K562 (cell line): ENCODE measurements around the gene SARS1. TPM values are rescaled to one million over a fixed set of nuclear protein-coding genes. Genes with fewer than 3 reads are reported as not detected.

Experiments
- CBFB ChIP-seq: sonication (generic); formaldehyde crosslinking; IDR thresholded peaks from 2 replicates; pipeline ENCODE4 v1.4.0; 2020; ENCODE audit warnings: mild to moderate bottlenecking, missing genetic modification reagents
- CBX2 ChIP-seq: fragments of 200-600 bp; sonication (generic); IDR thresholded peaks from one replicate; pipeline ENCODE4 v1.6.1; 2012; ENCODE audit warnings: mild to moderate bottlenecking, low read length, inconsistent platforms; ENCODE audit not compliant: insufficient read depth, poor library complexity, severe bottlenecking
- CEBPG ChIP-seq, 3 experiments: fragments of 200-800 bp in 1 of 3; sonication (Bioruptor generic) in 1 of 3; sonication (generic) in 1 of 3; formaldehyde crosslinking in 1 of 3; IDR thresholded peaks in 2 of 3; conservative IDR thresholded peaks in 1 of 3; 2 replicates each; pipeline versions ENCODE4 v1.6.1 to v1.8.0; 2016 to 2022; ENCODE audit warnings: missing compliant biosample characterization in 2 of 3, missing genetic modification characterization in 2 of 3, mild to moderate bottlenecking in 1 of 3, missing genetic modification reagents in 1 of 3
- CREB3L1 ChIP-seq: fragments of 450-650 bp; IDR thresholded peaks from 2 replicates; pipeline ENCODE4 v1.6.1; 2014; ENCODE audit warnings: low read depth, mild to moderate bottlenecking, moderate library complexity, borderline replicate concordance
- E2F6 ChIP-seq, 2 experiments: IDR thresholded peaks; 2 replicates each; pipeline ENCODE4 v1.6.1; 2011; ENCODE audit warnings: borderline replicate concordance in 1 of 2, control low read depth in 1 of 2, low read depth in 1 of 2, low read length in 1 of 2, mild to moderate bottlenecking in 1 of 2, mixed read lengths in 1 of 2, moderate library complexity in 1 of 2; ENCODE audit not compliant: insufficient read depth in 1 of 2, insufficient read length in 1 of 2, poor library complexity in 1 of 2, severe bottlenecking in 1 of 2; ENCODE audit errors: extremely low read depth in 1 of 2
- EHMT2 ChIP-seq: fragments of 450-650 bp; IDR thresholded peaks from 2 replicates; pipeline ENCODE4 v1.6.1; 2018; ENCODE audit warnings: antibody characterized with exemption
- GATAD2B ChIP-seq: fragments of 450-650 bp; IDR thresholded peaks from 2 replicates; pipeline ENCODE4 v1.6.1; 2017; ENCODE audit warnings: mild to moderate bottlenecking, borderline replicate concordance
- HBP1 ChIP-seq: fragments of 450-650 bp; formaldehyde crosslinking; IDR thresholded peaks from 2 replicates; pipeline ENCODE4 v1.4.0; 2022; ENCODE audit warnings: missing genetic modification characterization
- JUN ChIP-seq, 2 experiments: sonication (generic) in 1 of 2; formaldehyde crosslinking in 1 of 2; IDR thresholded peaks; 2 replicates each; pipeline versions ENCODE4 v1.6.1 to v1.8.0; 2012 to 2022; ENCODE audit warnings: borderline replicate concordance in 2 of 2, mild to moderate bottlenecking in 2 of 2, improper control_type of control experiment in 1 of 2, low read depth in 1 of 2, low read length in 1 of 2, missing genetic modification reagents in 1 of 2
- MAFF ChIP-seq: IDR thresholded peaks from 2 replicates; pipeline ENCODE4 v1.6.1; 2012; ENCODE audit warnings: low read length, improper control_type of control experiment
- MAZ ChIP-seq, 2 experiments: fragments of 450-650 bp in 1 of 2; sonication (generic) in 1 of 2; formaldehyde crosslinking; IDR thresholded peaks in 1 of 2; conservative IDR thresholded peaks in 1 of 2; 2 replicates each; pipeline versions ENCODE4 v1.4.0 to v1.5.0; 2020; ENCODE audit warnings: mild to moderate bottlenecking in 1 of 2, missing genetic modification reagents in 1 of 2
- POLR2AphosphoS5 ChIP-seq: IDR thresholded peaks from 2 replicates; pipeline ENCODE4 v1.6.1; 2011; ENCODE audit warnings: mild to moderate bottlenecking, low read depth, low read length, moderate library complexity; ENCODE audit not compliant: control insufficient read depth, insufficient read depth
- POLR3G ChIP-seq: IDR thresholded peaks from 2 replicates; pipeline ENCODE4 v1.6.1; 2011; ENCODE audit not compliant: insufficient read length, insufficient replicate concordance; ENCODE audit errors: extremely low read depth
- PTBP1 ChIP-seq: fragments of 200-400 bp; formaldehyde crosslinking; IDR thresholded peaks from 2 replicates; pipeline ENCODE4 v1.6.1; 2017; ENCODE audit warnings: low read depth, low read length
- RNF219 ChIP-seq: fragments of 250-450 bp; sonication (Bioruptor Pico); IDR thresholded peaks from 2 replicates; pipeline ENCODE4 v1.5.0; 2022; ENCODE audit warnings: mild to moderate bottlenecking
- SMARCC2 ChIP-seq: fragments of 450-650 bp; IDR thresholded peaks from 2 replicates; pipeline ENCODE4 v1.6.1; 2017; ENCODE audit warnings: antibody characterized with exemption, moderate library complexity, mild to moderate bottlenecking, low read depth
- SRSF3 ChIP-seq: fragments of 200-400 bp; formaldehyde crosslinking; IDR thresholded peaks from 2 replicates; pipeline ENCODE4 v1.6.1; 2016; ENCODE audit warnings: mild to moderate bottlenecking, low read length, moderate library complexity; ENCODE audit not compliant: insufficient read depth
- STAT5B ChIP-seq: fragments of 250-450 bp; sonication (Bioruptor Pico); IDR thresholded peaks from 2 replicates; pipeline ENCODE4 v1.8.0; 2021; ENCODE audit warnings: mild to moderate bottlenecking, inconsistent platforms
- TCF7 ChIP-seq: sonication (generic); IDR thresholded peaks from 2 replicates; pipeline ENCODE4 v1.6.1; 2016; ENCODE audit warnings: antibody characterized with exemption, borderline replicate concordance
- ZKSCAN3 ChIP-seq: fragments of 250-450 bp; sonication (Bioruptor Pico); IDR thresholded peaks from 2 replicates; pipeline ENCODE4 v1.4.0; 2020
- ZNF347 ChIP-seq: fragments of 450-650 bp; formaldehyde crosslinking; IDR thresholded peaks from 2 replicates; pipeline ENCODE4 v1.4.0; 2020; ENCODE audit warnings: low read depth, mild to moderate bottlenecking, moderate library complexity
- polyA plus RNA-seq, 8 experiments: library from polyadenylated mRNA; depleted of rRNA in 4 of 8; stranded (reverse) in 5 of 8; unstranded in 3 of 8; fragments of >200 nt; fragmentation: Nextera tagmentation in 2 of 8; fragmentation: Illumina TruSeq in 1 of 8; extraction: Ambion mirVana in 2 of 8; extraction: Trizol in 1 of 8; gene quantifications; 2 replicates each; pipeline versions ENCODE4 v1.2.1 to v1.2.3, GENCODE V29; 2011 to 2014; ENCODE audit warnings: inconsistent platforms in 1 of 8, missing spikeins in 1 of 8
- total RNA-seq, 7 experiments: library from RNA; depleted of rRNA in 6 of 7; stranded (reverse); fragments of >200 nt in 6 of 7; fragmentation: Illumina TruSeq in 2 of 7; extraction: Trizol in 2 of 7; gene quantifications; 2 replicates each; pipeline versions ENCODE4 v1.2.1 to v1.2.3, GENCODE V29; 2011 to 2021; ENCODE audit warnings: low replicate concordance in 1 of 7

The SARS1 gene
- total and polyA plus RNA-seq, 9 of the 15 experiments (the other 6 are each of a cell fraction or from before 2014, with no cell fraction given) = 221 to 623 (median 254) TPM

- TF ChIP-seq POLR3G (no peak), SRSF3 (no peak), CEBPG (CRISPR knock-in tag; IDR thresholded peaks at IDR 0.05) (0 out of 2 replicates have a peak, but pooled peaks have one; percentile 21), CEBPG (tag; conservative IDR thresholded peaks at IDR 0.05 in 1 of 2, IDR thresholded peaks at IDR 0.05 in 1 of 2) (peak in 1 of 2 experiments; percentile 80; a peak in 3 of 4 replicates), PTBP1 (no peak), HBP1 (no peak), EHMT2 (no peak), TCF7 (no peak), CBX2 (no peak), CBFB (CRISPR knock-in tag) (no peak), MAZ (CRISPR knock-in tag; conservative IDR thresholded peaks at IDR 0.05 in 1 of 2, IDR thresholded peaks at IDR 0.05 in 1 of 2) (no peak; a peak in 1 of 4 replicates), E2F6 (IDR thresholded peaks at IDR 0.05; ENCODE audit: borderline replicate concordance in 1 of 2, extremely low read depth in 1 of 2, insufficient read depth in 1 of 2, insufficient read length in 1 of 2, low read depth in 1 of 2, low read length in 1 of 2, poor library complexity in 1 of 2, severe bottlenecking in 1 of 2) (no peak), CREB3L1 (no peak), ZNF347 (no peak), STAT5B (CRISPR knock-in tag) (no peak), GATAD2B (no peak), ZKSCAN3 (no peak), POLR2AphosphoS5 (no peak), JUN (IDR thresholded peaks at IDR 0.05; ENCODE audit: borderline replicate concordance, low read depth, low read length) (0 out of 2 replicates have a peak, but pooled peaks have one; percentile 44), JUN (CRISPR knock-in tag; IDR thresholded peaks at IDR 0.05; ENCODE audit: borderline replicate concordance) (no peak), RNF219 (no peak), SMARCC2 (no peak), MAFF (no peak)
Observed at GRCh38 chr1:109216662-109217061, 2.9 kb downstream of the SARS1 start (continued).
